CMK (cell line): ENCODE data around the gene PIK3R1.

Experiments used
- DNase-seq: peaks from one replicate; pipeline ENCODE4 v3.0.0-alpha.2; 2010; ENCODE audit warnings: low read depth

The PIK3R1 gene

DNA sequence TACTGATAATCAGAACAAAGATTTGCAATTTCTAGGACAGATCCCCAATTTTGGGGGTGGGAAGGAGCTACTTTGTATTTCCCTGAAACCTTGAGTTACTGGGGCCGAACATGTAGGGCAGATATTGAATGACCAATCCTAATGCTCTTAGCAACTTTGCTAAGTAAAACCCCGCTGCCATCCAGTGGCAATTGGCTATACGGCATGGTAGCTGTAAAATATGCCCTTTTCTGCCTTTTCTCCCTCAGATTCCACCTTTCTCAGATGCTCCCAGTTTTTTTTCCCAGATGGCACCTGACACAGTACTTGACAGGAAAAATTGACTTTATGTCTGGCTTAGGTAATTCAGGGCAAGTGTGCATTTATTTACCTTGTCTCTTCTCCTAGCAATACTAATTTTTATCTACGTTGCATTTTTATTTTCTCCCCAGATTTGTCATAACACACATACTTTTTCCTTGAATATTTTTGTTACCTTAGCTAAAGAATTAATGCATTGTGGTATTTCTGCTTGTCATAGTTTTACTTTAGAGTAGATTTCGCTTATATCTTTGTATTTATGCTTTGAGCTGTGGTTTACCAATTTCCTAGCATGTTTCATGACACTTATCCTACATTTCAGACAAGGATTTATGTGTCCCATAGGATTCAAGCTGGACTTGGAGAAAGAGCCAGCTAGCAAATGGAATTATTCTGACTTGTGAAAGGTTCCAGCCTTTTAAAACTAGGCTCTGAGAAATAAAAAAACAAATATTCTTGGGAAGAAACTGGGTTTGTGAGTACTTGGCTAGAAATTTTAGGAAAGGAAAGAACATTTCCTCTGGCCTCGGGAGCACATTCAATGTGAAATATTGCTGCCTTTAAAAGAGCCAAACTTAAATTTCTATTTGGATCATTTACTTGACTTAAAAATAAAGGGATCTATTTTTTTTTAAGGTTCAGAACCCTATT, 37.4 kb downstream of the PIK3R1 start:
- no peak for DNase-seq

- no peak for DNase-seq
Observed at GRCh38 chr5:68253624-68254585, 38.3 kb downstream of the PIK3R1 start.

- no peak for DNase-seq
Observed at GRCh38 chr5:68254810-68255209, 39.3 kb downstream of the PIK3R1 start.

GRCh38 chr5:68255305-68256120, 40.0 kb downstream of the PIK3R1 start:
- DNase-seq = no peak

GRCh38 chr5:68257210-68257609, 41.7 kb downstream of the PIK3R1 start:
- no peak for DNase-seq

GRCh38 chr5:68258531-68258930, 43.0 kb downstream of the PIK3R1 start:
- DNase-seq = no peak

- no peak for DNase-seq
Observed at GRCh38 chr5:68259700-68260099, 44.1 kb downstream of the PIK3R1 start.

DNA sequence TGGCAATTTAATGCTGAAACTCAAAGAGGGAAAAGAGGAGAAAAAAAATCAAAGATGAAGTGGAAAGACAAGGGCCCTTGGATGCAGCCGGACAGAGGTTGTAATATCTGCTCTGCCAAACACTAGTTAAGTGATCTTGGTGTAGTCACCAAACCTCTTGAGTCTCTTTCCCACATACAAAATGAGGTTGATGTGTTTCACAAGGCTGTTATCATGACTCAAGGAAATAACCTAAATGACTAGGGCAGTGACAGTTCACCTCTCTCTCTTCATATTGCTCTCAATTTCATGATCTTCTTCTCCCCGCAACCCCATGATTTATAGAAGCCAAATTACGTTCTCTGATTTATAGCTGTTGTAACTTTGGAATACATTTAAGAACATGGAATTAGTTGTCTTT, 44.9 kb downstream of the PIK3R1 start:
- DNase-seq = no peak

GRCh38 chr5:68261169-68261568, 45.6 kb downstream of the PIK3R1 start:
- no peak for DNase-seq

DNA sequence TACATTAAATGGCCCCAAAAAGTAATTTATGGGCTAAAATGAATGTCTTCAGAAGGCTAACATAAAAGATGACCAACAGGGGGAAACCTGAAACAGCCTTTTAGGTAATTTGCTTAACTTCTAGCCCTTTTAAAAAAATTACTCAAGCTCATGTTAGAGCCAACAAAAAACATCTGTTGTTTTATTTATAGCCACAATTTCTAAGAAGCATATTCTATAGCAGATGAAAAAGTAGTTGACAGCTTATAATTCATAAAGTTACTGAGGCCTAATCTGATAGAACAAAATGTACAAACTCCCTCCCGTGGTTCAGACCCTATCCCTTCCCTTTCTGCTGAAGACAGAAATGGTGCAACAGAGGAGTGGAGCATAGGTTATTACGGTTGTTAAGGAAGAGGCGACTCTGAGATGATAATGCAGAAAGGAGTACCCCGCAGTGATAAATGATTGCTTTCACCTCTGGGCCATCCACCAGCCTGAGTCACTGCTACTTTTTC, 46.1 kb downstream of the PIK3R1 start:
- DNase-seq = no peak

DNA sequence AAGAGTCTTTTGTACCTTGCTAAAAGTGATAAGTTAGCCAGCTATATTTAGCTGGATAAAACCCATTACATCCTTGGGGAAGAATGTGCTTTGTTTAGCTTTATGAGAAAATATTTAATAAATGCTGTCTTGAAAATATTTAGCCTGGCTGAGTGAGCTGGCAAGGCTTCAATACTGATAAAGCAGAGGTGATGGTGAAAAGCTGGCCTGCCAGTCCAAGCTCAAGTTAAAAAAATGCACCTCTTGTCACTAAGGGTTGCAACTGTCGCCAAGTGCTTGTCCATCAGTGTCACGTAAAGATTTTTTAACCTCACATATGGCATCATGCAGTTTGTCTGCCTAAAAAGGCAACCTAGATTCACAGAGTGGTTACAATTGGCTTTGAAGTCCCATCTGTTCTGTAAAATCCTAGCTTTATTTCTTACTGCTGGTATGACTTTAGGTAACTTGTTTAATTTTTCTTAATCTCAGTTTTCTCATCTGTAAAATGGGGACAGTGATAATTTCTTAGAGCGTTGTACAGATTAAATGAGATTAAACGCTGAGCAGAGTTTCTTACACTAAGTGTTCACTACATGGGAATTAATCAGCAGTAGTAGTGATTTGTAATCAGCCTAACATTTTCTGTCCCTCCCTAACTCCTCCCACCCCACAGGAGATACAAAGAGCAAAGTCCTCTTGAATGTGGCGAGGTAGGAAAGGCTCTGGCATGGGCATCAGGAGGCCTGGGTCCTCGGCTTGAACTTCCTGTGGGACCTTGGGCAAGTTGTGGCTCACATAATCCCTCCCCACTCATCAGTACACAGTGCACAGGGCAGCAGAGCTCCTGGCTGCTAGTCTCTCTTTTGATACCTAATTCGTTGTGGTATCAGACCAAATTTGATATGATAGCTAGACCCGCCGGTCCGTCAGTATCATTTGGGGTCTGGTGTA, 48.7 kb downstream of the PIK3R1 start:
- no peak for DNase-seq

DNA sequence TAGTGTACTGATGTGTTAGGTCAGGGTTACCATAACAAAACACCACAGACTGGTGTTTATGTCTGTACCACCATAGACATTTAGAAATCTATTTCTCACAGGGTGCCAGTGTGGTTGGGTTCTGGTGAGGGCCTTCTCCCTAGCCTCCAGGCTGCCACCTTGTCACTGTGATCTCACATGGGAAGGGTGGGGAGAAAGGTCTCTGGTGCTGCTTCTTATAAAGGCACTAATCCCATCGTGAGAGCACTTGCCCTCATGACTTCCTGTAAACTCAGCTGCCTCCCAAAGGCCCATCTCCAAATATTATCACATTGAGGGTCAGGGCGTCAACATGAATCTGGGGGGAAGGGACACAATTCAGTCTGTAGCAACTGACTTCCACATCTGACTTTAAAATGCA, 49.8 kb downstream of the PIK3R1 start:
- DNase-seq = no peak

DNA sequence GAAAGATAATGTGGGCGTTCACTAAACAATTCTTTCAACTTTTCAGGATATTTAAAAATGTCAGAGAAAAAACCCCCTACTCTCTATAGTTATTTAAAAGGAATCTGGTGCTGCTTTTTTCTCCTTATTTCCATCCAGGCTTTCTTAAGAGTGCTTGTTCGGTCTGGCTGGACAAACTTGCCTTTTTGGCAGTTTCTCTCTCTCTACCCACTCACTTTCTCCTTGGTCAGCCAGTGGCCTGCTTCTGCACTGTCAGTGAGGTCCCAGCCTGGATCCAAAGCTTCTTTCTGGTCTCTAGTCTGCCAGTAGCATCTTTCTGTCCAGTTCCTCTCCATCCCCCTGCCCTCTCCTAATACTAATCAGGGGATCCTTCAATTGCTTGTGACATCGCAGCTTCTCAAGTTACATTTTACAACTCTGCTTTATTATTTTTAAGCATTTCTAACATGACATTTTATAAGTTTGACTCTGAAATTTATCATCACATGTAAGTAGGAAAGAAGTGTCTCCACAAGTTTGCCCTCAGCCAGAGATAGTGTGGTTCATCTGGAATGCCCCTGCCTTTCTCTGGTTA, 50.4 kb downstream of the PIK3R1 start:
- DNase-seq = no peak

DNA sequence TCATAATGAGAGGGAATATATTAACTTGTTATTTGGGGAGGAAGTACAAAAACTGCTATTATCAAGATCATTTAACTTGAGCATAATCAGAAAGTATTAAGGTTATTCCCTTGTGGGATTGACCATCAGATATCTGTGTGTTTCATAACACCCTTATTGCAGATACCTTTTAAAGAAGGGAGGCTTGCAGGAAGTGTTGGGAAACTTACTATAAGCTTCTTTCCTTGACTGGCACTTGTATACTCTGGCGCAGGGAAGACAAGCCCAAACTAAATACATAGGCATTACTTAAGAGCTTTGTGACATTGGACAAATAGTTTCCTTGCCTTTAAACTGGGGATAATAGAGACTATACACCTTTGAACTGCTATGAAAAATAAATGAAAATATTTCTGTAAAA, 50.9 kb downstream of the PIK3R1 start:
- DNase-seq = no peak

DNA sequence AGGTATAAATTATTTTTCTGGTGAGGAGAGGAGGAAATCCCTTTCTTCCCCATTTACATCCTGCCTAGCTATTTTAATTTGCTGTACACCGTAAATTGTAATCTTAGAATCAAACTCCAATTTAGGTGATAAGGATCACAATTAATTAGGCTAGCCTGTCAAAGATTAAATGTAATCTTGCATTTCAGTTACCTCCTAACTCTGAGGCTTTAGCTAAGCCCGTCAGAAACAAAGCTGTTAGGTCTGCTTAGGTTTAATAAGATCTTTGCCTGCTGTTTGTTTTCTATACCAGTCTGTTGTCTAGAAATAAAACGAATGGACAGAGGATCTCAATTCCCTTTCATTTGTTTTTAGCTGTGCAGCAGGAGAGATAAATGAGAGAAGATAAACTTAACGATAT, 51.5 kb downstream of the PIK3R1 start:
- DNase-seq = no peak

DNA sequence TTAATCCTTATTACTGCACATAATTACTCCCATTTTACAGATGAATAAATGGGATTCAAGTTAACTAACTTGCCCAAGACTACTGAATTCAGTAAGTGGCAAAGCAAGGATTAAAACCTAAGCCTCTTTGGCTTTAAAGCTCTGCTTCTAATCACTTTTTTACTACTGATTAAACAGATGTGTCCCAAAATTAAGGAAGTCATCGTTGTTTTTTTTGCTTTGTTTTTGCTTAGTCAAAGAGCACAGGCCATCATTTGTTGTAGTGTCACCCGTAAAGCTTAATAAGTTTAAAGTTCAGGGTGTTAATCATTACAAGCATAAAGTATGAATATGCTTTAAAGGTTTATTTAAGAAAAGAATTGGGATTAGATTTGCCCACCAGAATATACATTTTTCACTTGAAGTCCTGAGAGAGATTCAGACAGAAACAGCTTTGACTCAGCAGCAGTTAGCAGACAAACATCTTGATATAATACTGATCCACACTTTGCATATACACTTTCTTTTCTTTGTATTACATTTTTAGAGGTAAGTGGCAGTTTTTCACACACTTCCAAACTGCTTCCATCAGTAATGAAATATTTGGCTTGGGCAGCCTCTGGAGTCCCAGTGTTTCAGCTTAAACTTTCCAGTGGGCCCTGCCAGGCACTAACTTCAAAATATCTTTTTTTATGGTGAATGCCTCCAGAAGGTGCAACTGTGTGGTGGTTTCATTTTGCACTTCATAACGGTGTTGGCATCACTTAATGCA, 52.7 kb downstream of the PIK3R1 start:
- DNase-seq = no peak

GRCh38 chr5:68268852-68269130, 53.2 kb downstream of the PIK3R1 start:
- DNase-seq = no peak

- no peak for DNase-seq
Observed at GRCh38 chr5:68269820-68270219, 54.3 kb downstream of the PIK3R1 start.

DNA sequence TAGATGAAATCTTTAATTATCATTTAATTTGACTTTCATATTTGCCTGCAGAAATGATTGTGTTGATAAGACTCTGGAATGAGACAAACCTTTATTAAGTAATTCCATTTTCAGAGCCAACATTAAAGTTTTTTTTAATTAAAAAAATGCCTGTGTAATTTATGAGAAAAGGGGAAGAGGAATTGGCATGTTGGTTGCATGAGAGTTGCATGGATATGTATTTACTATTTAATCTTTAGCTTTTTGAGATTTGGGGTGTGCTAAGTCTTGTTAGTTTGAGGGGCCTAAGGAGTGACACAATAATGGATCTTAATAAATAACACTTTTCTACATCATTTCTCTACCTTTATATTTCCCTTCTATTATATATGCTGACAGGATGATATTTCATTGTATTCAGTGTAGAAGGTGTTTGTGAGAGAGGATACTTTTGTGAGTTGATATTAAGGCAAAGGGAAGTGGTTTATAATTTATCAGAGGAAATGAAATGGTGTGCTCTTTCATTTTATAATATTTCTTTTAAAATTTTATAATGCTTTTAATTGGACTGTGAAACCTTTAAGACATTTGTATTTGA, 54.9 kb downstream of the PIK3R1 start:
- DNase-seq = no peak
